Measurements from ENCODE around the gene ATG12. TPM values are rescaled to one million over a fixed set of nuclear protein-coding genes. Genes with fewer than 3 reads are reported as not detected.

ATG12 gene
- total and polyA plus RNA-seq, 8 donors: 13.0 to 28.4 (median 15.4) TPM

GRCh38 chr5:115815693-115816225 lies 25.6 kb downstream of the ATG12 start:
- Histone ChIP-seq H3K4me3 (peak overlapping the region; percentile 29 to 53 (median 37)), H3K36me3 (no peaks in the 10 kb centered on the region), H3K27ac (peak overlapping the region in 3 of 4 donors; percentile 70 to 87 (median 73)), H3K9me3 (no peaks in the 10 kb centered on the region), H3K27me3 (no peaks in the 10 kb centered on the region), H3K4me1 (no peaks in the 10 kb centered on the region)
- WGBS, 2 donors: 2% methylated on average over 31 to 48 of the region's 48 CpGs
- intact Hi-C loops (cut with DNase I): loop anchor here in 1 of 3 donors (10.0 kb wide), 1 partner anchor 171 kb away; no protein-coding TSS in a partner anchor
- ATAC-seq: peak; percentile 45 to 61 (median 58)
- no peak for FAIRE-seq
- DNase-seq: peak in 3 of 6 donors; percentile 11 to 64 (median 46)
- TF ChIP-seq, protein P1, sequence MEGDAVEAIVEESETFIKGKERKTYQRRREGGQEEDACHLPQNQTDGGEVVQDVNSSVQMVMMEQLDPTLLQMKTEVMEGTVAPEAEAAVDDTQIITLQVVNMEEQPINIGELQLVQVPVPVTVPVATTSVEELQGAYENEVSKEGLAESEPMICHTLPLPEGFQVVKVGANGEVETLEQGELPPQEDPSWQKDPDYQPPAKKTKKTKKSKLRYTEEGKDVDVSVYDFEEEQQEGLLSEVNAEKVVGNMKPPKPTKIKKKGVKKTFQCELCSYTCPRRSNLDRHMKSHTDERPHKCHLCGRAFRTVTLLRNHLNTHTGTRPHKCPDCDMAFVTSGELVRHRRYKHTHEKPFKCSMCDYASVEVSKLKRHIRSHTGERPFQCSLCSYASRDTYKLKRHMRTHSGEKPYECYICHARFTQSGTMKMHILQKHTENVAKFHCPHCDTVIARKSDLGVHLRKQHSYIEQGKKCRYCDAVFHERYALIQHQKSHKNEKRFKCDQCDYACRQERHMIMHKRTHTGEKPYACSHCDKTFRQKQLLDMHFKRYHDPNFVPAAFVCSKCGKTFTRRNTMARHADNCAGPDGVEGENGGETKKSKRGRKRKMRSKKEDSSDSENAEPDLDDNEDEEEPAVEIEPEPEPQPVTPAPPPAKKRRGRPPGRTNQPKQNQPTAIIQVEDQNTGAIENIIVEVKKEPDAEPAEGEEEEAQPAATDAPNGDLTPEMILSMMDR (IDR thresholded peaks at IDR 0.05): no peak

GRCh38 chr5:115815006-115815692 lies 26.2 kb downstream of the ATG12 start:
- TF ChIP-seq, protein P1 (IDR thresholded peaks at IDR 0.05): no peak
- FAIRE-seq: no peak
- no peak for DNase-seq
- Histone ChIP-seq H3K27ac (no peak overlapping the region), H3K9me3 (no peaks in the 10 kb centered on the region), H3K4me1 (no peaks in the 10 kb centered on the region), H3K27me3 (no peaks in the 10 kb centered on the region), H3K4me3 (peak overlapping the region; percentile 29 to 53 (median 37)), H3K36me3 (no peaks in the 10 kb centered on the region)
- WGBS, 2 donors: 18 to 21% methylated on average over 21 of the region's 21 CpGs
- ATAC-seq: peak in 2 of 4 donors; percentile 16 to 25
- intact Hi-C loops (cut with DNase I): loop anchor here in 1 of 3 donors (10.0 kb wide), 1 partner anchor 170 kb away; no protein-coding TSS in a partner anchor

DNA sequence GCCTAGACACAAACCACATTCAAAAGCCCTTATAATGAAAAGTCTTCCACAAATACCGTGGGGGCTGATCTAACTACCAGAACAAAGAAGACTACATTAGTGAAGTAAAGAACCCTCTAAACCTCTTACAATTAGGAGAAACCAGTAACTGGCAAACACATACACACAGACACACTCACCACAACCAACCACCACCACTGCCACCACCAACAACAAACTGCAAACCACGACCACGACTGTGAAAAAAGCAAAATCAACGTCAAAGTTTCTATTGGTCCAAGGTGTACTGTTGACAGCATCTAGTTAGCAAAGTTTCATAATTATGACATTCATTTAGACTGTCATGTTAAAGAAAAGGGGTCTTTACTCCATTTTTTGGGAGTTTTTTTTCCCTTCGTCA lies 27.6 kb downstream of the ATG12 start:
- Histone ChIP-seq H3K27me3 (no peaks in the 10 kb centered on the region), H3K9me3 (no peaks in the 10 kb centered on the region), H3K4me3 (no peak overlapping the region), H3K36me3 (no peaks in the 10 kb centered on the region), H3K27ac (no peak overlapping the region), H3K4me1 (no peaks in the 10 kb centered on the region)
- 77 to 80% methylated on average over 5 of the region's 5 CpGs for WGBS, 2 donors
- intact Hi-C loops (cut with DNase I): loop anchor here in 1 of 3 donors (10.0 kb wide), 1 partner anchor 169 kb away; no protein-coding TSS in a partner anchor
- TF ChIP-seq, protein P1 (IDR thresholded peaks at IDR 0.05): no peak
- no peak for DNase-seq
- no peak for FAIRE-seq
- ATAC-seq: no peak

DNA sequence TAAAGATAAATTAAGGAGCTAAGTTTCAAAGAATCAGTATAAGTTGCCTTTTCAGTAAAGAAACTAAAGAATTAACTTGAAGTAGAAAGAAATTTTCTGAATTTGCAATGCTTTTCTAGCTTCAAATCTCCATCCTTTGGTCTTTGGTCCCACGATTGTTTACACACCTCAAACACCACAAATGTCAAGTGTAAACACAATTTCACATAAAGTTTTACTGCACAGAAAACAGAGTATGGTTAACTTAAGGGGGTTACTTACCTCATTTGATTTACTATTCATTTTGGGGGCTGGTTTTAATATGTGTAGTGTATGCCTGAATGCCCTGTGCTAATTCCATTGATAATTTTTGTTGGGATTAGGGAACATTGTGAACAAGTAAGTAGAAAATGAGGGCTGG lies 29.0 kb downstream of the ATG12 start:
- Histone ChIP-seq H3K27me3 (no peaks in the 10 kb centered on the region), H3K9me3 (no peaks in the 10 kb centered on the region), H3K4me3 (no peak overlapping the region), H3K36me3 (no peaks in the 10 kb centered on the region), H3K4me1 (peaks cover 0 to 3% (median 1%) of the 10 kb centered on the region in 3 donors), H3K27ac (no peak overlapping the region)
- no peak for FAIRE-seq
- no peak for DNase-seq
- intact Hi-C loops (cut with DNase I): loop anchor here in 1 of 3 donors (10.0 kb wide), 1 partner anchor 168 kb away; no protein-coding TSS in a partner anchor
- no peak for ATAC-seq
- WGBS, 2 donors: 50 to 73% methylated on average over 1 of the region's 1 CpG
- TF ChIP-seq, protein P1 (IDR thresholded peaks at IDR 0.05): no peak

- Histone ChIP-seq H3K27me3 (no peaks in the 10 kb centered on the region), H3K4me1 (peaks cover 8 to 12% (median 11%) of the 10 kb centered on the region in 3 donors), H3K36me3 (no peaks in the 10 kb centered on the region), H3K4me3 (no peak overlapping the region), H3K27ac (no peak overlapping the region), H3K9me3 (no peaks in the 10 kb centered on the region)
- FAIRE-seq (no peak), DNase-seq (no peak), ATAC-seq (no peak)
- TF ChIP-seq, protein P1 (IDR thresholded peaks at IDR 0.05): no peak
- intact Hi-C loops (cut with DNase I): loop anchor here in 1 of 3 donors (10.0 kb wide), 1 partner anchor 167 kb away; no protein-coding TSS in a partner anchor
Measured at GRCh38 chr5:115811406-115811805, 30.0 kb downstream of the ATG12 start.
